HG03442 (cell line): ENCODE results near the gene OR52N4.
"Not testable (repeated sequence)": the region's sequence is repeated elsewhere in the genome, so short reads cannot be mapped to it uniquely, and the experiment has no call there.

Experiments
- ATAC-seq: cut with Tn5 transposase; IDR thresholded peaks from one replicate; pipeline ENCODE4 v1.9.1; 2021; ENCODE audit warnings: mild to moderate bottlenecking, moderate library complexity; ENCODE audit not compliant: unreplicated experiment

The OR52N4 gene

GRCh38 chr11:5753943-5754342, at the start of gene OR52N4:
TSS of gene OR52N4 (plus strand) at chr11:5754243. CDS start at chr11:5754741, 498 bp downstream.
- no peak for ATAC-seq

DNA sequence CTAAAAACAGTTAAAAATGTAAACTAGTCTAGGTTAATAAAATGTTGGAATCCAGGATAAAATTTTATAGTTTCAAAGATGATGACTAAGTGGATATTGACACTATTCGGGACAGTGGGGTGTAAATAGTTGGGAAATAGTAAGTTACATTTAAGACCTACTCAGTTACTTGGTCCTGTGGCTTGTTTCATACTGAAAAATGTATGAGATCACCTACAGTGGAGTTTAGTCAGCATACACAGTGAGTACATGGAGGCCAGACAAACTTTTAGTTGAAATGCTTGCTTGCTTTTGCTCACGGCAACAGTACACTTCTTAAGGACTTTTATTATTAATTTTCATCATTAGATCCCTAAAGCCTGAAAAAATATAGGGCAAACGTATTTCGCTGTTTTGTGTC, 48.4 kb upstream of the OR52N4 start:
- no peak for ATAC-seq

DNA sequence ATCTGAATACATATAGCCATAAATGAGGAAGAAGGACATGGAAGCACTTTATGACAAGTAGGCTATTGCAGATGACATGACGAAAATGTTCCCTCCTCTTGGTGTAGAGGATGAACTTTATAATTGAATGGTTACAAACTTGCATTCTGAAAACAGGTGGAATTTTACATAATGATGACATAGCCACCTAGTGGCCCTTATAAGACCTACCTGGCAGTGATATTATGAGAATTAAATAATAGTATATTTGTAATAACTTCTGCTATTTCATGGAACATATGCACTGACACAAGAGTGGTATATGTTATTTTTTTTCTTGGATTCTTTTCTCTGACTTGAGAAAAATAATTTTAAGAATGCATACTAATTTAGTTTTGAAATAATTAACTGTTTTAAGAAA, 41.5 kb upstream of the OR52N4 start:
- no peak for ATAC-seq

DNA sequence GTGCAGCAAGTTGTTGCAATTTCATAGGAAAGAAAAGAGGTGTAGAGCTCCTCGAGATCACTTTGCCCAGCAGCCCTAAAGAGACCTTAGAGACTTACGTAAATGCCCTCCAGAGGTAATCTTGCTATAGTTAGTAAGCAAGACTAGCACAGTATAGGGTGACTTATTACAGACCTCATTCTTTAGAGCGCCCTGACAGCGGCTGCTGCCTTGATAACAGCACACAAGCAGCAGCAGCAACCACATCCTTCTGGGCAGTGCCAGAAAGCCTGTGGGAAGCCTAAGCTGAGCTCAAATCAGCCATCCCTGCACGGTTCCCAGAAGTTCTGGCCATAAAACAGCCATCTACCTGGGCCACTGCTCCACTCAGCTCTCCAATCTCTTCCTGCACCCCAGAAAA, 40.3 kb upstream of the OR52N4 start:
- ATAC-seq: no peak

- ATAC-seq: not testable (repeated sequence)
These were observed 37.5 kb upstream of the OR52N4 start for GRCh38 chr11:5716518-5716917.

- ATAC-seq: no peak
These were observed 34.1 kb upstream of the OR52N4 start for GRCh38 chr11:5719703-5720495.

- ATAC-seq: no peak
These were observed 31.4 kb upstream of the OR52N4 start for GRCh38 chr11:5722622-5723021.

DNA sequence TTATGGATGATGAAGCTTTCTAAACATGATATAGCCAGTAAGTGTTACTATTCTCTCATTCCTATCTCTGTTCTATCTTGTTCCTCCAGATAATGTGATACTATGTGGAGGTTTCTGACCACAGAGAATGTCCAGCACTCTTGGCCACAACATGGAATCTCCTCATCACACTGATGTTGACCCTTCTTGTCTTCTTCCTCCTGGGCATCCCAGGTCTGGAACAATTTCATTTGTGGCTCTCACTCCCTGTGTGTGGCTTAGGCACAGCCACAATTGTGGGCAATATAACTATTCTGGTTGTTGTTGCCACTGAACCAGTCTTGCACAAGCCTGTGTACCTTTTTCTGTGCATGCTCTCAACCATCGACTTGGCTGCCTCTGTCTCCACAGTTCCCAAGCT, 27.7 kb upstream of the OR52N4 start:
- ATAC-seq: no peak

DNA sequence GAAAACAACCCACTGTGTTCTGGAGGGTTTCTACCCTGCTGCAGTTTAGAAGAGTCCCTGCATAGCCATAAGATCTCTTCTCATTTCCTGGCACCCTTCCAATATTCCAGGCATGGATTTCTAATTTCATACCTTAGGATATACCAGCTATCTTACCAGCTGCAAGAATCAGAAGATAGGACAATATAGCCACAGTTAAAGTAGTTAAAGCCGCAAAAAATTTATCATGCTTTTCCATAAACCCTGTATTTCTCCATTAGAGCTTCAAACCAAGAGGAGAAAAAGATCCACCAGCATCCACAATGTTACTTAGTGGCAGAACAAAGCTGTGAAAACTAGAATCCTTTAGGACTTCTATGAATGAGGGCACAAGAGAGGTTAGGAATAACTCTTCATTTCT, 26.4 kb upstream of the OR52N4 start:
- no peak for ATAC-seq

GRCh38 chr11:5736396-5736795, 17.6 kb upstream of the OR52N4 start, which contains the start of gene OR56B1:
TSS of gene OR56B1 (plus strand) at chr11:5736448. CDS start at chr11:5736517, 69 bp downstream.
- ATAC-seq: no peak

GRCh38 chr11:5737091-5737490, 17.0 kb upstream of the OR52N4 start:
- no peak for ATAC-seq

GRCh38 chr11:5737670-5738392, 16.2 kb upstream of the OR52N4 start:
- no peak for ATAC-seq

DNA sequence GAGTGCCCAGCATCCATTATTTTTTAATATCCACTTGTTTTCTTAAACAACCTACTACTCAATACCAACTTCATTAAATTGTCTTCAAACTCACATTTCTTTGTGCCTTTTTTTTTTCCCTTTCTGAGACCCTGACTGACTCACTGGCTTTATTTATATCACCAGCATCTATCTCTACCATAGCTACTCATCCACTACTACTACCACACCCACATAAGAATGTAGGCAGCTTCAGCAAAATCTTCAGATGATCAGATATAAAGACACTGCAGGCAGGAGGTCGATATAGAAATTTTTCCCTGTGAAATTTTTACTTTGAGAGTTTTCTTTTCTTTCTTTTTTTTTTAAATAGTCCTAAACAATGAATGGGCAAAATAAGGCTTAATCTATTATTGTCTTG, 15.6 kb upstream of the OR52N4 start:
- ATAC-seq: no peak

DNA sequence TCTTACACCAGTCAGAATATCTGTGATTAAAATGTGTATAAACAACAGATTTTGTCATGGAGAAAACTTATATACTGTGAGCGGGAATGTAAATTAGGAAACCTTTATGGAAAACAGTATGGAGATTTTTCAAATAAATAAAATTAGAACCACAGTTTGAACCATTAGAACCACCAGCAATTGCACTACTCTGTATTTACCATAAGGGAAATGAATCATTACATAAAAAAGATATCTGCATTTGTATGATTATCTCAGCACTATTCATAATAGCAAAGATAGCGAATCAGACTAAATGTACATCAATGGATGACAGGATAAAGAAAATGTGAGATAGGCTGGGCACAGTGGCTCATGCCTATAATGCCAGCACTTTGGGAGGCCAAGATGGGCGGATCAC, 7.4 kb upstream of the OR52N4 start:
- ATAC-seq: no peak

- no peak for ATAC-seq
These were observed 4.2 kb upstream of the OR52N4 start for GRCh38 chr11:5749836-5750235.

GRCh38 chr11:5767056-5767455, 13.0 kb downstream of the OR52N4 start:
- ATAC-seq: no peak

- ATAC-seq: no peak
These were observed 29.2 kb downstream of the OR52N4 start, which contains the start of gene OR52N5 for GRCh38 chr11:5783255-5783654. TSS of gene OR52N5 (minus strand) at chr11:5783355. CDS start at chr11:5778634, 4,721 bp downstream.

DNA sequence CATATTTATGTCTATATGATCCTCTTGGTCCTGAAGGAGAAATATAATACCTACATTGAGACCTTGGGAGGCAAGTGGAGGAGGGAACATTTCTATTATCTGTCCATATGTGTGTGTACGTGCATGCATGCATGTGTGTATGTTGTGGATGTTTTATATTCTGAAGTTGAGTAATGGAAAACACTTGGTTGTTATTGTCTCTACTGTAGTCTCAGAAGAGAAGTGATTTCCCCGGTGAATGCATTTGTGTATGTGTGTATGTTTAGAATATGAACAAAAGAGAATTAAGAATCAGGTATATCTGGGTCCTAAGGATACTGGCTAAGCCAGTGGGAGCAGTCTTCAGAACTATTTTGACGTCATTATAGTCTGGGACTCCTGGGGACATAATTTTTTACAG, 37.1 kb downstream of the OR52N4 start, which contains the start of gene OR52N1:
Gene OR52N1, minus strand, starts transcription at position 101 of the 400 bp plus-strand sequence. CDS start 2,449 bp downstream, outside the sequence.
- ATAC-seq: no peak

- no peak for ATAC-seq
These were observed 42.5 kb downstream of the OR52N4 start for GRCh38 chr11:5796541-5796940.

DNA sequence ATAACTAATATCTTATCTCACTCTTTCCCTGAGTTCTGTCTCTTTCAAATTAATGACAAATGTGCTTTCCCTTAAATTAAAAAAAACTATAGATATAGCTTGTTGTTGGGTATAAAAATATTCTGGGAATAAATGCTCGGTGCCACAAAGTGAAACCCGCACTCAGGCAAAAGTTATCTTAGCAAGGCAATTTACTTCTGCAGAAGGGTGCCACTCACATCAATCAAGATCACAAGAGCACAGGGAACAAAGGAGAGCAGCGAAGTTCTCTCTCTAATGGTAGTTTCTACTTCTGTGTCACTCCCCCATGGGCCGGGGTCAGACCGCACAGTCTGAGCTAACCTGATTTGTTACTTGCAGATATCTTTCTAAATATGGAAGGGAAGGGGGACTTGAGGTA, 49.9 kb downstream of the OR52N4 start:
- ATAC-seq: no peak
